ENCODE data around the gene INIP.
A peak's percentile ranks its signal among the peaks of the same experiment; 100 is the strongest.

Gene INIP

GRCh38 chr9:112663681-112664080, 54.2 kb downstream of the INIP start:
- no peak for TF ChIP-seq CTCF (IDR thresholded peaks at IDR 0.05; ENCODE audit: insufficient read depth, missing control alignments)
- DNase-seq (ENCODE audit: insufficient read length, low spot score) (no peak), FAIRE-seq (peak; percentile 6)

GRCh38 chr9:112659906-112660305, 58.0 kb downstream of the INIP start:
- DNase-seq (ENCODE audit: insufficient read length, low spot score) (no peak), FAIRE-seq (no peak)
- no peak for TF ChIP-seq CTCF (IDR thresholded peaks at IDR 0.05; ENCODE audit: insufficient read depth, missing control alignments)

GRCh38 chr9:112655668-112656067, 62.2 kb downstream of the INIP start:
- FAIRE-seq (no peak), DNase-seq (ENCODE audit: insufficient read length, low spot score) (no peak)
- no peak for TF ChIP-seq CTCF (IDR thresholded peaks at IDR 0.05; ENCODE audit: insufficient read depth, missing control alignments)

GRCh38 chr9:112654282-112654681, 63.6 kb downstream of the INIP start:
- FAIRE-seq, result no peak
- no peak for TF ChIP-seq CTCF (IDR thresholded peaks at IDR 0.05; ENCODE audit: insufficient read depth, missing control alignments)
- DNase-seq (ENCODE audit: insufficient read length, low spot score), result no peak

GRCh38 chr9:112648624-112649023, 69.3 kb downstream of the INIP start:
- no peak for TF ChIP-seq CTCF (IDR thresholded peaks at IDR 0.05; ENCODE audit: insufficient read depth, missing control alignments)
- DNase-seq (ENCODE audit: insufficient read length, low spot score), result no peak
- no peak for FAIRE-seq

- no peak for TF ChIP-seq CTCF (IDR thresholded peaks at IDR 0.05; ENCODE audit: insufficient read depth, missing control alignments)
- FAIRE-seq, result no peak
- no peak for DNase-seq (ENCODE audit: insufficient read length, low spot score)
These were observed 70.3 kb downstream of the INIP start for GRCh38 chr9:112647596-112647995.

GRCh38 chr9:112642126-112642525, 75.8 kb downstream of the INIP start:
- DNase-seq (ENCODE audit: insufficient read length, low spot score) (no peak), FAIRE-seq (no peak)
- no peak for TF ChIP-seq CTCF (IDR thresholded peaks at IDR 0.05; ENCODE audit: insufficient read depth, missing control alignments)

All from D721Med (cell line).